Stimulated activated CD8-positive, alpha-beta memory T cell treated with anti-CD3 and anti-CD28 coated beads, Interleukin-2, amount 100 ng/mL, for 1 hour (primary cell): ENCODE results near the gene ABL2.

Source experiments
- DNase-seq, 2 donors: peaks; one replicate each; pipeline ENCODE4 v3.0.0-alpha.2; 2020; ENCODE audit warnings: low read depth in 2 of 2

Gene ABL2

GRCh38 chr1:179094818-179095217 lies 134.7 kb downstream of the ABL2 start:
- DNase-seq, result no peak

- no peak for DNase-seq
These were observed 136.5 kb downstream of the ABL2 start for GRCh38 chr1:179092896-179093461.

GRCh38 chr1:179091691-179092165 lies 137.7 kb downstream of the ABL2 start:
- no peak for DNase-seq

GRCh38 chr1:179090923-179091322 lies 138.6 kb downstream of the ABL2 start:
- DNase-seq, result no peak

- no peak for DNase-seq
These were observed 139.0 kb downstream of the ABL2 start for GRCh38 chr1:179090522-179090921.

- DNase-seq, result no peak
These were observed 139.5 kb downstream of the ABL2 start for GRCh38 chr1:179089827-179090482.

GRCh38 chr1:179087665-179088064 lies 141.8 kb downstream of the ABL2 start:
- no peak for DNase-seq

GRCh38 chr1:179083533-179083932 lies 145.9 kb downstream of the ABL2 start:
- DNase-seq, result no peak

GRCh38 chr1:179082999-179083335 lies 146.5 kb downstream of the ABL2 start:
- no peak for DNase-seq

- DNase-seq, result no peak
These were observed 147.0 kb downstream of the ABL2 start for GRCh38 chr1:179082333-179082998.

GRCh38 chr1:179081687-179082332 lies 147.7 kb downstream of the ABL2 start, which contains the start of gene TOR3A:
TSS of gene TOR3A (plus strand) at chr1:179082070. CDS start at chr1:179082129, 59 bp downstream.
- peak; percentile 52 to 53 for DNase-seq

GRCh38 chr1:179080866-179081686 lies 148.4 kb downstream of the ABL2 start:
- no peak for DNase-seq

GRCh38 chr1:179079113-179079761 lies 150.2 kb downstream of the ABL2 start:
- no peak for DNase-seq

- no peak for DNase-seq
These were observed 152.1 kb downstream of the ABL2 start for GRCh38 chr1:179077396-179077795.

- no peak for DNase-seq
These were observed 163.0 kb downstream of the ABL2 start for GRCh38 chr1:179066471-179066870.

GRCh38 chr1:179061360-179062282 lies 167.9 kb downstream of the ABL2 start:
- no peak for DNase-seq

GRCh38 chr1:179058487-179059483 lies 170.7 kb downstream of the ABL2 start:
- no peak for DNase-seq

GRCh38 chr1:179055937-179056336 lies 173.5 kb downstream of the ABL2 start:
- DNase-seq, result no peak

GRCh38 chr1:179053486-179053885 lies 176.0 kb downstream of the ABL2 start:
- DNase-seq, result no peak
